HG02798 (cell line): ENCODE data around the gene CTTNBP2.

Experiments used
- ATAC-seq: cut with Tn5 transposase; IDR thresholded peaks from one replicate; pipeline ENCODE4 v1.9.1; 2021; ENCODE audit warnings: mild to moderate bottlenecking; ENCODE audit not compliant: unreplicated experiment, poor library complexity

CTTNBP2 gene

DNA sequence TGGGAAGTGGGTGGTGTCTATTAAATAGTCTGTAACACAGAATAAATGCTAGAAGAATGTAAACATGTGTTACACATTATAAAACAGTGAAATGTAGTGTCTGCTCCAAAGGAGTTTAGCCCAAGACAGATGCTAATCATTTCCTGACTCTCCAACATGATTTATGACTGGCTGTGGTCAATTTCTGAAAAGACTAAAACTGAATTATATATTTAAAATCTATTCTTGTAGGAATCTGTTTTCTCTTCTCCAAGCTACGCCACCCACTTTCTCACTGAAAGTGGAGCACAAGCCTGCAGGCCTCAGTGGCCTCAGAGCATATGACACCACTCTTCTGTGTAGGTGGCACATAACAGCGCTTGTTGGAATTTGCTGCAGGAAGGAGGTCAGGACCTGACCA lies 44.4 kb downstream of the CTTNBP2 start:
- ATAC-seq = no peak

DNA sequence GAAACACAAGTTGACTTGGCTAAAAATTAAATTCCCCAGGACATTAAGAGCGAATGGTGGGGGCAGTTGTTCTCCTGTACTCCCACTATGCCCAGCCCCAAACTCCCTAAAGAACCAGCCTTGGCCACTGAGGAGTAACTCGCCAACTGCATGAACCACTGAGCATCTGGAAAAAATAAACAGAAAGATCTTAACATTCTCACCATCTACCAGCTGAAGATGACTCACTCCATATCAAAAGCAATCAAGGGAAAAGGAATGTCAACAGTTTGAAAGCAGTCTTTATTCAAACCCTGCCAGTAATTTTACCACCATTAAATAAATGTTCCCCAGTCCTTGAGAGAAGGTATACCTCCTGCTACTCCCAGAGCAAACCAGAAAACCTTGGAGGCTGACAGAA lies 45.4 kb downstream of the CTTNBP2 start:
- no peak for ATAC-seq

- no peak for ATAC-seq
These were observed 48.1 kb downstream of the CTTNBP2 start for GRCh38 chr7:117825132-117825531.

DNA sequence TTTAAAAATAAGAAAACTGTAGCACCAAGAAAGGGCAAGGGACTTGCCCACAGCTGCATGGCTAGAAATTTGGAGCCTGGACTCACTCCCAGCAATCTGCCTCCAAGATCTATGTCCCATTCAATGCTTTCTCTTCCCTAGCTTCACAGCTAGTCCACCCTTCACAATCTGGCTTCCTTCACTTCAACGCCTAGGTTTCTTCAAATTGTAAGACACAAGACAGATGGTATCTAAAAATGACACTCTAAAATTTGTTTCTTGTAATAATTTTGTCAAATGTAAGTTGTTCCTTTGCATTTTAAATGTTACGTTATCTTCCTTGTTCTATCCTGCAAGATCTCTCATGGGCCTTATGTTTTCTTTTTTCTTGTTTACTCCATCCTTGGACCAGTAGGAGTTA lies 48.6 kb downstream of the CTTNBP2 start:
- ATAC-seq = no peak

GRCh38 chr7:117819558-117819957 lies 53.7 kb downstream of the CTTNBP2 start:
- no peak for ATAC-seq

DNA sequence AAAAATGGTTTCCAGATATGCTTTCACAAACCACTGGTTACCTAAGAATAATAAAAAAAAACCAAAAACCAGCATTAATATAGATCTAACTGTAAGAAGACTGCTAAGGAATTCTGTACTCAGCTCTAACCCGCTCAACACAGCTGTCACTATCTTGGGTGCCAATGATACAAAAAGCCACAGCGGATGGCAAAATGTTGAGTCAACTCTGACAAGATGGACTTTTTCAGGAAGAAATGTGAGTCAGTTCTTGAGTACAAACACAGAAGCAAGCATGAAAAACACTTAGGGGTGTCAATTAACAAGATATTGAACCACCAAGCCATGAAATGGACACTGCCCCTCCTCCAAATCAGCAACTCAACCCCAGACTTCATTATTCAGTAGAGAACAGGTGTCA lies 55.0 kb downstream of the CTTNBP2 start:
- ATAC-seq = no peak

DNA sequence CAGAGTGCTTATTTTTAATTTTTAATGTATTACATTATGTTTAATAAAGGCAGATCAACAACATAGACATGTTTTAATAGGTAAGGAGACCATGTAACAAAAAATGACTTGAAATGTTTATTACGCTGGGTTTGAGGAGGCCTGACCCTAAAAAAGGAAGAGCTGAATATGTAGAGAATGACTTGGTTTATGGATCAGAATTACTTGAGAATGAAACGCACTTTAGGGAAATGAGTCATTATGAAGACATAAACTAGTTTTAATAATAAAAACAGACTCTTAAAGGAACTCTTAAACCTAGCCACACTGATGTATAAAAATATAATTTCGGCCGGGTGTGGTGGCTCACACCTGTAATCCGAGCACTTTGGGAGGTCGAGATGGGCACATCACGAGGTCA lies 56.5 kb downstream of the CTTNBP2 start:
- ATAC-seq = no peak

DNA sequence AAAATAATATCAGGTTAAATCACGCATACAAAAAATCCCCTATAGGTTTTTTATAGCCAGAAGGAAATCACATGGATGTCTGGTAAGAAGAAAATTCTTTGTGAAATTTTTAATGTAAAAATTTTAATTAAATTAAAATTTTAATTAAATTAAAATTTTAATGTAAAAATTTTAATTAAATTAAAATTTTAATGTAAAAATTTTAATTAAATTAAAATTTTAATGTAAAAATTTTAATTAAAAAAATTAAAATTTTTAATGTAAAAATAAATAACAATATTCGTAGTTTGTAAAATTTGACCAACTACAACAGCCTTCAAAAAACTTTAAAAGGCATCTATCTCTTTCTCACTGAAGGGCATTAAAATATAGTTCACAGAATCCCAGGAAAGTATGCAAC lies 61.5 kb downstream of the CTTNBP2 start:
- ATAC-seq = no peak

GRCh38 chr7:117810642-117811512 lies 62.4 kb downstream of the CTTNBP2 start:
- ATAC-seq = no peak

DNA sequence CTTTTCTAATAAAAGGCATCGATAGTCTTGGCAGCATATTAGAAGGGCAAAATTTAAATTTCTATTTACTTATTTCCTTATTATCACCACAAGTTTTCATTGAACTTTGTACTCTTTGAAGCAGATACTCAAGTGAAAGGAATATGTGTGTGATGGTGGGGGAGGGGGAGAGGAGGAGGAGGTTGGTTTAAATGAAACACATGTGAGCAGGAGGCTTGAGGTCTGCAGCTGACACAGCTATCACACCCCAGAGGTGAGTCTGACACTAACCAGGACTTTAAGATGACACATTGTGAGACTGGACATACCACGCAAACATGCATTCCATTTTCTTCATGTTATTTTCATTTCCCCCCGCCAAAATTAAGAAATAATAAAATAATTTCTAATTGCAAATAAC lies 63.3 kb downstream of the CTTNBP2 start:
- no peak for ATAC-seq

- ATAC-seq = no peak
These were observed 64.1 kb downstream of the CTTNBP2 start for GRCh38 chr7:117808910-117809705.

- no peak for ATAC-seq
These were observed 64.9 kb downstream of the CTTNBP2 start for GRCh38 chr7:117808341-117808757.

GRCh38 chr7:117807676-117808075 lies 65.6 kb downstream of the CTTNBP2 start:
- ATAC-seq = no peak

GRCh38 chr7:117806011-117806410 lies 67.2 kb downstream of the CTTNBP2 start:
- no peak for ATAC-seq

- no peak for ATAC-seq
These were observed 68.0 kb downstream of the CTTNBP2 start for GRCh38 chr7:117805241-117805640.

DNA sequence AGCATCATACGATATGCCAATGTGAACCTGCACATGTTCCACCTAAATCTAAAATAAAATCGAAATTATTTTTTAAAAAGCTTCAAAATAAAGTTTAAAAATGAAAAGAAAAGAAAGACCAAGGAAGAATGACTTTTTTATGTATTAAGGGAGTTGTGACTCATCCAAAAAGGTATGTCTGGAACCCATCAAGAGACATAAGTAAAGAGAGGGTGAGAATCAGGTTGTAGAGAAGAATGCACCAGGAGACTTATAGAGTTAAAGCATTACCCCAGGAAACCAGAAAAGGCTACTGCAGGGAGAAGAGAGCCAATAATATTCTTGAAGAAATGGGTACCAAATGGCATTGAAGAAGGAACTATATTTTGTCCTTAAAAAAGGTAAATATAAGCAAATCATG lies 69.8 kb downstream of the CTTNBP2 start:
- no peak for ATAC-seq

DNA sequence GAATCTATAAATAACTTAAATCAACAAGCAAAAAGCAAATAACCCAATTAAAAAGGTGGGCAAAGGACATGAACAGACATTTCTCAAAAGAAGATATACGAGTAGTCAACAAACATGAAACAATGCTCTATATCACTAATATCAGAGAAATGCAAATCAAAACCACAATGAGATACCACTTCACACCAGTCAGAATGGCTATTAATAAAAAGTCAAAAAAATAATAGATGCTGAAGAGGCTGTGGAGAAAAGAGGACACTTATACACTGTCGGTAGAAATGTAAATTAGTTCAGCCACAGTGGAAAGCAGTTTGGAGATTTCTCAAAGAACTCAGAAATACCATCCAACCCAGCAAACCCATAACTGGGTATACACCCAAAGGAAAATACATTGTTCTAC lies 70.6 kb downstream of the CTTNBP2 start:
- no peak for ATAC-seq

- ATAC-seq = no peak
These were observed 72.4 kb downstream of the CTTNBP2 start for GRCh38 chr7:117800841-117801240.

DNA sequence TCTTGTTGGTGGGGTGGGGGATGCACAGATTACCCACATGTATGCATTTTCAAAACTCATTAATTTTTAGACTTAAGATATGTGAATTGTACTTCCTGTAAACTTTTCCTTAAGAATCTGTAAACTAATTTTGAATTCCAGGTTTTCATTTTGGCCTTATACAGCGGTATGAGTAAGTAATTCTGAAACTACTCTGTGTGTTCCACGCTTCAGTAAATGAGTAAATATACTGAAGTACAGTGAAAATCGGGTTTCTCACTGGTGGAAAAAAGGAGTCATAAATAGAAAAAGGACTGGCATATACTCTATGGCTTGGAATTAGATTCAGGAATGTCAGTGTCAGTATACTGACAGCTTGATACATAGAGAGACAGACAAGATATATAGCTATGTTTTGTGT lies 72.8 kb downstream of the CTTNBP2 start:
- no peak for ATAC-seq

- ATAC-seq = no peak
These were observed 76.4 kb downstream of the CTTNBP2 start for GRCh38 chr7:117796889-117797288.

GRCh38 chr7:117793976-117794375 lies 79.3 kb downstream of the CTTNBP2 start:
- no peak for ATAC-seq

GRCh38 chr7:117793521-117793920 lies 79.7 kb downstream of the CTTNBP2 start:
- no peak for ATAC-seq
